Measurements from ENCODE around the gene ELMOD1.
A peak's percentile ranks its signal among the peaks of the same experiment; 100 is the strongest.

ELMOD1 gene

GRCh38 chr11:107583629-107584195 lies 7.2 kb upstream of the ELMOD1 start:
- H3K4me3 ChIP-seq (ENCODE audit: low read depth, low read length), result no peak overlapping the region
- no peak for TF ChIP-seq CTCF (IDR thresholded peaks at IDR 0.05; ENCODE audit: insufficient read depth, low read depth, low read length, missing control alignments)
- no peak for DNase-seq (ENCODE audit: low read depth)

- H3K4me3 ChIP-seq (ENCODE audit: low read depth, low read length), result no peak overlapping the region
- DNase-seq (ENCODE audit: low read depth), result no peak
- no peak for TF ChIP-seq CTCF (IDR thresholded peaks at IDR 0.05; ENCODE audit: insufficient read depth, low read depth, low read length, missing control alignments)
Observed at GRCh38 chr11:107587306-107587979, 3.5 kb upstream of the ELMOD1 start.

- no peak for TF ChIP-seq CTCF (IDR thresholded peaks at IDR 0.05; ENCODE audit: insufficient read depth, low read depth, low read length, missing control alignments)
- peak; percentile 6 for DNase-seq (ENCODE audit: low read depth)
- peak overlapping the region; percentile 58 for H3K4me3 ChIP-seq (ENCODE audit: low read depth, low read length)
Observed at GRCh38 chr11:107591378-107592230, 657 bp downstream of the ELMOD1 start.

- H3K4me3 ChIP-seq (ENCODE audit: low read depth, low read length), result no peak overlapping the region
- DNase-seq (ENCODE audit: low read depth), result no peak
- no peak for TF ChIP-seq CTCF (IDR thresholded peaks at IDR 0.05; ENCODE audit: insufficient read depth, low read depth, low read length, missing control alignments)
Observed at GRCh38 chr11:107592231-107592590, 1.3 kb downstream of the ELMOD1 start.

GRCh38 chr11:107592813-107593212 lies 1.9 kb downstream of the ELMOD1 start:
- H3K4me3 ChIP-seq (ENCODE audit: low read depth, low read length), result no peak overlapping the region
- no peak for TF ChIP-seq CTCF (IDR thresholded peaks at IDR 0.05; ENCODE audit: insufficient read depth, low read depth, low read length, missing control alignments)
- no peak for DNase-seq (ENCODE audit: low read depth)

- no peak for DNase-seq (ENCODE audit: low read depth)
- TF ChIP-seq CTCF (IDR thresholded peaks at IDR 0.05; ENCODE audit: insufficient read depth, low read depth, low read length, missing control alignments), result no peak
- no peak overlapping the region for H3K4me3 ChIP-seq (ENCODE audit: low read depth, low read length)
Observed at GRCh38 chr11:107593951-107594350, 3.0 kb downstream of the ELMOD1 start.

Data from GM12865 (cell line).